CD4-positive, alpha-beta T cell treated with Interleukin-17A for 1 hour (primary cell): Measurements from ENCODE around the gene SRP19.
A peak's percentile ranks its signal among the peaks of the same experiment; 100 is the strongest.
"Not testable (repeated sequence)": the region's sequence is repeated elsewhere in the genome, so short reads cannot be mapped to it uniquely, and the experiment has no call there.

Experiments
- DNase-seq: peaks from one replicate; pipeline ENCODE4 v3.0.0-alpha.2; 2020

The SRP19 gene

GRCh38 chr5:112876362-112876761 is 15.3 kb downstream of the SRP19 start:
- no peak for DNase-seq

- DNase-seq: no peak
These were observed 17.0 kb downstream of the SRP19 start for GRCh38 chr5:112878101-112878500.

GRCh38 chr5:112878760-112879159 is 17.7 kb downstream of the SRP19 start:
- peak; percentile 64 for DNase-seq

GRCh38 chr5:112880219-112880964 is 19.3 kb downstream of the SRP19 start:
- DNase-seq: no peak

GRCh38 chr5:112883192-112883591 is 22.1 kb downstream of the SRP19 start:
- no peak for DNase-seq

- no peak for DNase-seq
These were observed 23.9 kb downstream of the SRP19 start for GRCh38 chr5:112885001-112885400.

GRCh38 chr5:112886975-112887374 is 25.9 kb downstream of the SRP19 start:
- peak; percentile 26 for DNase-seq

- not testable (repeated sequence) for DNase-seq
These were observed 31.0 kb downstream of the SRP19 start for GRCh38 chr5:112892066-112892465.

GRCh38 chr5:112892776-112893175 is 31.7 kb downstream of the SRP19 start:
- DNase-seq: no peak

- no peak for DNase-seq
These were observed 34.6 kb downstream of the SRP19 start for GRCh38 chr5:112895682-112896081.

GRCh38 chr5:112902561-112902960 is 41.5 kb downstream of the SRP19 start:
- no peak for DNase-seq

- not testable (repeated sequence) for DNase-seq
These were observed 43.9 kb downstream of the SRP19 start for GRCh38 chr5:112904996-112905395.

GRCh38 chr5:112906637-112907036 is 45.5 kb downstream of the SRP19 start:
- no peak for DNase-seq

- no peak for DNase-seq
These were observed 46.1 kb downstream of the SRP19 start for GRCh38 chr5:112907166-112907631.

GRCh38 chr5:112908854-112909253 is 47.8 kb downstream of the SRP19 start:
- no peak for DNase-seq

GRCh38 chr5:112910529-112910928 is 49.4 kb downstream of the SRP19 start:
- no peak for DNase-seq

- DNase-seq: no peak
These were observed 53.5 kb downstream of the SRP19 start for GRCh38 chr5:112914584-112914983.

- peak; percentile 18 for DNase-seq
These were observed 54.7 kb downstream of the SRP19 start for GRCh38 chr5:112915831-112916230.

GRCh38 chr5:112917453-112917995 is 56.4 kb downstream of the SRP19 start:
- peak; percentile 20 for DNase-seq

- no peak for DNase-seq
These were observed 57.0 kb downstream of the SRP19 start for GRCh38 chr5:112918136-112918535.

- DNase-seq: no peak
These were observed 57.6 kb downstream of the SRP19 start for GRCh38 chr5:112918679-112919078.
